GM12878 (cell line): ENCODE results near the gene TRAF5. TPM values are rescaled to one million over a fixed set of nuclear protein-coding genes. Genes with fewer than 3 reads are reported as not detected.

Experiments
- ATAC-seq: fragments of 200-7000 bp; cut with Tn5 transposase; 3 replicates; pipeline ENCODE4 v1.9.1; 2020; ENCODE audit warnings: mild to moderate bottlenecking, moderate library complexity
- BruUV-seq: library from RNA; stranded (reverse); fragments of 400-500 nt; replicated peaks from 2 replicates; lab custom pipeline; 2021; lab: Mats Ljungman, UMichigan
- CTCF ChIA-PET: fragments of 300-600 bp; sonication (Branson Sonifier 250); formaldehyde crosslinking; extraction: SDS; loops from one replicate; lab custom pipeline; 2021; ENCODE audit warnings: inconsistent platforms; lab: Yijun Ruan, JAX
- POLR2A ChIA-PET: fragments of 350-600 bp; formaldehyde crosslinking; extraction: SDS; loops from one replicate; lab custom pipeline; 2021; ENCODE audit warnings: inconsistent platforms; lab: Charles Lee
- RAD21 ChIA-PET: fragments of 300-600 bp; sonication (Branson Sonifier 250); formaldehyde crosslinking; loops from one replicate; lab custom pipeline; 2023; ENCODE audit warnings: antibody characterized with exemption; ENCODE audit not compliant: unreplicated experiment; lab: Charles Lee
- SMC1A ChIA-PET: fragments of 300-600 bp; sonication (Branson Sonifier 250); formaldehyde crosslinking; loops from one replicate; lab custom pipeline; 2023; ENCODE audit not compliant: unreplicated experiment, uncharacterized antibody; lab: Charles Lee
- DNase-seq: peaks from one replicate; pipeline ENCODE4 v3.0.0-alpha.2; 2011; ENCODE audit warnings: low read depth, low spot score
- FAIRE-seq: peaks from 3 replicates; lab custom pipeline; 2011; peaks lifted over from hg19 to GRCh38; lab: Jason Lieb, UNC
- H2AFZ ChIP-seq: 2 replicates; pipeline ENCODE4 v1.6.0; 2011; ENCODE audit warnings: low read depth, low read length, control low read depth; ENCODE audit not compliant: control insufficient read depth
- H3K27ac ChIP-seq: 2 replicates; pipeline ENCODE4 v1.5.1; 2011; ENCODE audit warnings: control low read depth; ENCODE audit not compliant: control insufficient read depth, insufficient read depth
- H3K27me3 ChIP-seq, 2 experiments: replicated peaks in 1 of 2; 2 replicates each; pipeline versions ENCODE4 v1.6.0 to v1.6.1; 2011; ENCODE audit warnings: low read length in 1 of 2; ENCODE audit not compliant: control insufficient read depth in 2 of 2, insufficient read depth in 2 of 2
- H3K36me3 ChIP-seq, 2 experiments: 2 replicates each; pipeline ENCODE4 v1.5.1; 2011; ENCODE audit warnings: low read length in 1 of 2; ENCODE audit not compliant: control insufficient read depth in 2 of 2, insufficient read depth in 2 of 2
- H3K4me1 ChIP-seq: 2 replicates; pipeline ENCODE4 v1.6.1; 2011; ENCODE audit warnings: mild to moderate bottlenecking, low read length, moderate library complexity, mixed read lengths; ENCODE audit not compliant: control insufficient read depth, insufficient read depth
- H3K4me2 ChIP-seq: 2 replicates; pipeline ENCODE4 v1.6.0; 2011; ENCODE audit warnings: control low read depth; ENCODE audit not compliant: control insufficient read depth, insufficient read depth
- H3K4me3 ChIP-seq: fragments of 200-600 bp; sonication (generic); 2 replicates; pipeline ENCODE4 v1.5.1; 2016
- H3K79me2 ChIP-seq: 2 replicates; pipeline ENCODE4 v1.6.0; 2011; ENCODE audit warnings: low read length; ENCODE audit not compliant: control insufficient read depth, insufficient read depth
- H3K9ac ChIP-seq: 2 replicates; pipeline ENCODE4 v1.8.0; 2011; ENCODE audit warnings: low read length, control low read depth, mixed read lengths; ENCODE audit not compliant: control insufficient read depth, insufficient read depth
- H3K9me3 ChIP-seq: replicated peaks from 3 replicates; pipeline ENCODE4 v1.5.1; 2011; ENCODE audit warnings: mild to moderate bottlenecking, low read length; ENCODE audit not compliant: control insufficient read depth, insufficient read depth
- H4K20me1 ChIP-seq: 2 replicates; pipeline ENCODE4 v1.6.0; 2011; ENCODE audit not compliant: control insufficient read depth, insufficient read depth
- BACH1 ChIP-seq: fragments of 450-650 bp; IDR thresholded peaks from 2 replicates; pipeline ENCODE4 v1.6.1; 2017; ENCODE audit warnings: mild to moderate bottlenecking, borderline replicate concordance
- CHD4 ChIP-seq: fragments of 200-600 bp; sonication (generic); IDR thresholded peaks from 2 replicates; pipeline ENCODE4 v1.6.1; 2016; ENCODE audit warnings: mild to moderate bottlenecking
- CREB1 ChIP-seq: IDR thresholded peaks from 2 replicates; pipeline ENCODE4 v1.6.1; 2012; ENCODE audit warnings: low read depth, mild to moderate bottlenecking, inconsistent platforms
- GATAD2B ChIP-seq: fragments of 450-650 bp; conservative IDR thresholded peaks from 2 replicates; pipeline ENCODE4 v1.6.1; 2017; ENCODE audit warnings: low read depth, mild to moderate bottlenecking, moderate library complexity
- RELB ChIP-seq: fragments of 450-650 bp; IDR thresholded peaks from 2 replicates; pipeline ENCODE4 v1.6.1; 2017; ENCODE audit warnings: low read depth, mild to moderate bottlenecking, moderate library complexity
- STAT3 ChIP-seq: IDR thresholded peaks from 2 replicates; pipeline ENCODE4 v1.6.1; 2011; ENCODE audit warnings: low read depth, low read length, improper control_type of control experiment
- WGBS: methylation state at CpG from one replicate; pipeline ENCODE4 v1.1.6; 2016; ENCODE audit warnings: low lambda C conversion rate; ENCODE audit not compliant: insufficient replicate concordance, insufficient coverage; ENCODE audit errors: missing lambda C conversion rate; 5-methylcytosine and 5-hydroxymethylcytosine counted together
- in situ Hi-C: fragments of 300-500 bp; cut with MboI; formaldehyde crosslinking; loops from 9 replicates; pipeline ENCODE4 v1.14.3; 2018; ENCODE audit warnings: mixed read lengths
- intact Hi-C: fragments of 100-400 bp; cut with micrococcal nuclease; formaldehyde crosslinking; loops from one replicate; pipeline ENCODE4 v1.14.2; 2022; ENCODE audit not compliant: unreplicated experiment
- polyA plus RNA-seq, 11 experiments: library from polyadenylated mRNA; depleted of rRNA in 4 of 11; unstranded in 6 of 11; stranded (reverse) in 5 of 11; fragments of >200 nt; fragmentation: Nextera tagmentation in 4 of 11; fragmentation: Illumina TruSeq in 1 of 11; extraction: Ambion mirVana in 4 of 11; extraction: Trizol in 1 of 11; gene quantifications; 1 replicate in 1 of 11; 2 replicates in 10 of 11; pipeline versions ENCODE4 v1.2.1 to v1.2.3, GENCODE V29; 2011 to 2016; ENCODE audit warnings: inconsistent platforms in 2 of 11, missing spikeins in 2 of 11, low read depth in 1 of 11
- total RNA-seq, 4 experiments: library from RNA; depleted of rRNA in 3 of 4; stranded (reverse); fragments of >200 nt in 3 of 4; fragmentation: Illumina TruSeq in 1 of 4; extraction: Trizol in 1 of 4; gene quantifications; 2 replicates each; pipeline versions ENCODE4 v1.2.1 to v1.2.3, GENCODE V29; 2013 to 2021

Gene TRAF5
- total and polyA plus RNA-seq, 10 of the 15 experiments (the other 5 are each of a cell fraction or from before 2014, with no cell fraction given): 10.6 to 36.5 (median 26.3) TPM

- 100% methylated on average over 1 of the region's 1 CpG for WGBS
- ATAC-seq: no peak
- BruUV-seq: no TSS peak
- CTCF ChIA-PET: interaction anchor here (1.4 kb wide), 1 partner anchor 48 kb away, joined by 5 read pairs; no protein-coding TSS in a partner anchor
- intact Hi-C loops (no loop called here), in situ Hi-C loops (no loop called here)
- Histone ChIP-seq H3K9me3 (no peaks in the 10 kb centered on the region), H2AFZ (no peak overlapping the region), H3K79me2 (no peaks in the 10 kb centered on the region), H3K4me3 (no peak overlapping the region), H3K36me3 (peaks cover 5 to 11% of the 10 kb centered on the region in 2 experiments), H3K27ac (no peak overlapping the region), H3K4me1 (no peaks in the 10 kb centered on the region), H4K20me1 (no peaks in the 10 kb centered on the region), H3K9ac (no peak overlapping the region), H3K4me2 (no peak overlapping the region), H3K27me3 (no peaks in the 10 kb centered on the region)
- FAIRE-seq: no peak
- RAD21 ChIA-PET: no interaction called here
- POLR2A ChIA-PET: no interaction called here
- no peak for DNase-seq
- SMC1A ChIA-PET: interaction anchor here (0.8 kb wide), 1 partner anchor 10 kb away, joined by 3 read pairs; no protein-coding TSS in a partner anchor
- TF ChIP-seq CREB1 (no peak), RELB (no peak), BACH1 (no peak), CHD4 (no peak), STAT3 (no peak), GATAD2B (no peak)
- TF ChIP-seq, all 136 proteins: peak for 0
These were observed 44.9 kb downstream of the TRAF5 start for GRCh38 chr1:211371406-211372105.
